ENCODE data around the gene RALGAPA2.
"Not testable (repeated sequence)": the region's sequence is repeated elsewhere in the genome, so short reads cannot be mapped to it uniquely, and the experiment has no call there.

Gene RALGAPA2

DNA sequence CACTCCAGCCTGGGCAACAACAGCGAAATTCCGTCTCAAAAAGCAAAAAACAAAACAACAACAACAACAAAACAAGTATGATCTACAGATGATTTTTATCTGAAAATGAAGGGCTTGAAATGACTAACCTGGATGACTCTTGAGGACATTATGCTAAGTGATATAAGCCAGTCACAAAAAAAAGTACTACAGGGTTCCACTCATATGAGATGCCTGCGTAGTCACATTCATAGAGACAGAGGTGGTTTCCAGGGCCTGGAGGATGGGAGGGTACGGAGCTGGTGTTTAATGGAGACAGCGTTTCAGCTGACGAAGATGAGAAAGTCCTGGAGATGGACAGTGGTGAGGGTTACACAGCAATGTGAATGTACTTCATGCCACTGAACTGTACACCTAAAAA is 352.8 kb downstream of the RALGAPA2 start:
- no peaks in the 10 kb centered on the region for H3K36me3 ChIP-seq
- H3K9ac ChIP-seq = no peak overlapping the region
- H3K4me2 ChIP-seq = no peak overlapping the region
- no peak for TF ChIP-seq Cebpa-rat (IDR thresholded peaks at IDR 0.05)
- H3K4me1 ChIP-seq = peaks cover 11% of the 10 kb centered on the region; the same call in 1 of the 2 replicates
- peaks cover 33% of the 10 kb centered on the region for H4K20me1 ChIP-seq
- H3K4me3 ChIP-seq = no peak overlapping the region
- H3K27me3 ChIP-seq = peaks cover 46% of the 10 kb centered on the region
- H3K27ac ChIP-seq = no peak overlapping the region
- H3K9me3 ChIP-seq = peaks cover 12% of the 10 kb centered on the region

DNA sequence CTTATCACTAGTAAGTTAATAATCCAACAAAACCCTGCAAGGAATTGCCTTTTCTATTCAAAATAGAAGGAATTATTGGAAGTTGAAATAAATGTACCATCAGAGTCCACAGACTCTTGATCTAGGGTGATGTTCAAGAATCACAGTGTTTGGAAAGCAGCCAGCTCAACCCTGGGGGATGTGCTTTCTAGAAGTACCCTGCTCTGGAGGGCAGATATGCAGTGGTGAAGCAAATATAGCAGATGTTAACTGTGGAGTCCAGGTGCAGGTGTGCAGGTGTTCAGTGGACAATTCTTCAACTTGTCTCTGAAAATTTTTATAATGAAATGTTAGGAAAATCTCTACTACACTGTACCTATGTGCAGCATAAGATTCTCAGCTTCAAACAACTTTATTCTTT is 353.6 kb downstream of the RALGAPA2 start:
- peaks cover 19% of the 10 kb centered on the region for H3K9me3 ChIP-seq
- peaks cover 38% of the 10 kb centered on the region for H3K27me3 ChIP-seq
- TF ChIP-seq Cebpa-rat (IDR thresholded peaks at IDR 0.05) = no peak

DNA sequence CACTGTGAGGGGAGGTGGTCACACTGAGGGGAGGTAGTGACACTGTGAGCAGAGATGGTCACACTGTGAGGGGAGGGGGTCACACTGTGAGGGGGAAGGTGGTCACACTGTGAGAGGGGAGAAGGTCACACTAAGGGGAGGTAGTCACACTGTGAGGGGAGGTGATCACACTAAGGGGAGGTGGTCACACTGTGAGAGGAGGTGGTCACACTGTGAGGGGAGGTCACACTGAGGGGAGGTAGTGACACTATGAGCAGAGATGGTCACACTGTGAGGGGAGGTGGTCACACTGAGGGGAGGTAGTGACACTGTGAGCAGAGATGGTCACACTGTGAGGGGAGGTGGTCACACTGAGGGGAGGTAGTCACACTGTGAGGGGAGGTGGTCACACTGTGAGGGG is 356.9 kb downstream of the RALGAPA2 start:
- H3K9ac ChIP-seq, H4K20me1 ChIP-seq, H3K36me3 ChIP-seq, H3K27me3 ChIP-seq, H3K4me2 ChIP-seq, H3K27ac ChIP-seq, H3K4me3 ChIP-seq, H3K4me1 ChIP-seq: not testable (repeated sequence)
- H3K9me3 ChIP-seq = peaks cover 22% of the 10 kb centered on the region

More for the DNA sequence above, 353.6 kb downstream of the RALGAPA2 start:
- Histone ChIP-seq H4K20me1 (peaks cover 25% of the 10 kb centered on the region), H3K36me3 (no peaks in the 10 kb centered on the region), H3K4me1 (peaks cover 3% of the 10 kb centered on the region; the same call in 1 of the 2 replicates), H3K9ac (no peak overlapping the region), H3K4me3 (no peak overlapping the region), H3K27ac (no peak overlapping the region), H3K4me2 (no peak overlapping the region)

DNA sequence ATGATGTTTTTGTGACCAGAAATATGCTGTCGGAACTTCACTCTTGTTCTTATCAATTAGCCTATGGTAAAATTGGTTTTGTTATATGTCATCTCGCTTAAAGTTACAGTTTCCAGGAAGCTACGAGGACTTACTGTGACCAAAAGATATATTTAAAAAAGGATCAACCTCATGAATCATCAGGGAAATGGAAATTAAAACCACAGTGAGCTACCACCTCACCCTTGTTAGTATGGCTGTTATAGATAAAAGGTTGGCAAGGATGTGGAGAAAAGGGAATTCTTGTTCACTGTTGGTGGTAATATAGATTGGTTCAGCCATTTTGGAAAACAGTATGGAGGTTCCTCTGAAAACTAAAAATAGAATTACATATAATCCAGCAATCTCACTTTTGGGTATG is 358.9 kb downstream of the RALGAPA2 start:
- no peak overlapping the region for H3K4me3 ChIP-seq
- TF ChIP-seq Cebpa-rat (IDR thresholded peaks at IDR 0.05) = no peak
- H4K20me1 ChIP-seq = no peaks in the 10 kb centered on the region
- H3K9me3 ChIP-seq = peaks cover 26% of the 10 kb centered on the region
- H3K4me1 ChIP-seq = no peaks in the 10 kb centered on the region
- H3K36me3 ChIP-seq = no peaks in the 10 kb centered on the region
- H3K27me3 ChIP-seq = no peaks in the 10 kb centered on the region
- no peak overlapping the region for H3K4me2 ChIP-seq
- no peak overlapping the region for H3K9ac ChIP-seq
- no peak overlapping the region for H3K27ac ChIP-seq

DNA sequence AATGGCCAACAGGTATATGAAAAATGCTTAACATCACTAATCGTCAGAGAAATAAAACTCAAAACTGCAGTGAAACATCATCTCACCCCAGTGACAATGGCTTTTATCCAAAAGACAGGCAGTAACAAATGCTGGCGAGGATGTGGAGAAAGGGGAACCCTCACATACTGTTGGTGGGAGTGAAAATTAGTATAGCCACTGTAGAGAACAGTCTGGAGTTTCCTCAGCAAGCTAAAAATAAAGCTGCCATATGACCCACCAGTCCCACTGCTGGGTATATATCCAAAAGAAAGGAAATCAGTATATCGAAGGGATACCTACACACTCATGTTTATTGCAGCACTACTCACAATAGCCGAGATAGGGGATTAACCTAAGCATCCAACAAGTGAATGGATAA is 368.0 kb downstream of the RALGAPA2 start:
- Histone ChIP-seq H4K20me1 (no peaks in the 10 kb centered on the region), H3K9ac (no peak overlapping the region), H3K4me2 (no peak overlapping the region), H3K27me3 (no peaks in the 10 kb centered on the region), H3K4me1 (no peaks in the 10 kb centered on the region), H3K9me3 (peaks cover 15% of the 10 kb centered on the region), H3K4me3 (no peak overlapping the region), H3K27ac (no peak overlapping the region), H3K36me3 (no peaks in the 10 kb centered on the region)
- TF ChIP-seq Cebpa-rat (IDR thresholded peaks at IDR 0.05) = no peak

DNA sequence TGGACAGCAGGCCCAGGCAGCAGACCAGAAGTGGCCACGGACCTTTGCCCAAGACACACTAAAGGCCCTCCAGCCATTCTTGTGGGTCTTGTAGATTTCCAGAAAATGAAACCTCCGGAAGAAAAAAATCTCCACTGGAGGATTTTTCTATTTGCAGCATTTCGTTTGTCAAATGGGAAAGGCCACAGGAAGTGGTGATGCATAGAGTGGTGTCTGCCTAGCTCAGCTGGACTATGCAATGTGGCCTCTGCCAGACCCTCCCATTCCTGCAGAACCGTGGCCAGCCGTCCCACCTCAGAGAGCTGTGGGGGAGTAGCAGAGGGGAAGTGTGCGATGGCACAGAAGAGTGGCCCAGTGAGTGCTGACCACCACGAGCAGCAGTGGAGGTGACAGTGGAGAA is 368.5 kb downstream of the RALGAPA2 start:
- peaks cover 15% of the 10 kb centered on the region for H3K9me3 ChIP-seq
- no peaks in the 10 kb centered on the region for H4K20me1 ChIP-seq
- no peaks in the 10 kb centered on the region for H3K36me3 ChIP-seq
- H3K4me3 ChIP-seq = no peak overlapping the region
- no peak overlapping the region for H3K9ac ChIP-seq
- no peak overlapping the region for H3K4me2 ChIP-seq
- no peak overlapping the region for H3K27ac ChIP-seq
- no peaks in the 10 kb centered on the region for H3K4me1 ChIP-seq
- no peaks in the 10 kb centered on the region for H3K27me3 ChIP-seq
- TF ChIP-seq Cebpa-rat (IDR thresholded peaks at IDR 0.05) = no peak
